NCI-H2029 treated with DMSO at 0.1 percent for 48 hours (cell line): ENCODE results near the gene KLK8.
"Not testable (repeated sequence)": the region's sequence is repeated elsewhere in the genome, so short reads cannot be mapped to it uniquely, and the experiment has no call there.

Source experiments
- DNase-seq: peaks from one replicate; lab custom pipeline; 2025; lab: John Stamatoyannopoulos, UW

The KLK8 gene

DNA sequence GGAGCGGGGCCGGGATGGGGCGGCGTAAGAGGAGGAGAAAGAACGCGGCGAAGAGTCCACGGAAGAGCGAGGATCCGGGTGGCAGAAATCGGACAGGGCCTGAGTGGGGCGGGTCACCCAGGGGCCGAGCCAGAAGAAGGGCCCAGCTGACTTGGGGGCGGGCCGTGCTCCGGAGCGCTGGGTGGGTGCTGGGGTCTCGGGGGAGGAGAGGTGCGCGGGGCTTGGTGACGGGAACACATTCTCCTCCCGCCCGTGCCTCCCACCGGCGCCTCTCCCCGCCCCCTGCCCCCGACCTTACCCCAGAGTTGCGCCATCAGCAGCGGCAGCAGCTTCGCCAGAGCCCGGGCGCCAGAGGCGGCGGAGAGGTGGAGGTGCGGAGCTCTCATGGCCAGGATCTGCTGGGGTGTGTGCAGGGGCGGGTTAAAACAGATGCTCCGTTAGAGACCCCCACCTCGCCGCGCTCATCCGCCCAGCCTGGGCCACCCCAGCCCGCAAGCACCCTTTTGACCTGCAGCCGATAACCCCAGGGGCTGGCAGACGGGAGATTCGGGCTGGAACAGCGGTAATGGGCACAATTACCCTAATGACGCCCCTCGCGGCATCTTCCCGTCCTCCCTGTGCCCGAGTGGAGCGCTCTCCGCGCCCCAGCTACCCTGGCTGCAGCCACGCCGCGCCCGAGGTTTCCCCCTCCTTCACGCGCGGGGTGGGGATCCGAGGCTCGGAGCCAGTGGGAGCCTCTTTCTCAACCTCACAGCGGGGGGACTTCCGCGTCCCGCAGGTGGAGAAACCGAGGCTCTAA is 17.5 kb upstream of the KLK8 start:
- peak; percentile 11 for DNase-seq

DNA sequence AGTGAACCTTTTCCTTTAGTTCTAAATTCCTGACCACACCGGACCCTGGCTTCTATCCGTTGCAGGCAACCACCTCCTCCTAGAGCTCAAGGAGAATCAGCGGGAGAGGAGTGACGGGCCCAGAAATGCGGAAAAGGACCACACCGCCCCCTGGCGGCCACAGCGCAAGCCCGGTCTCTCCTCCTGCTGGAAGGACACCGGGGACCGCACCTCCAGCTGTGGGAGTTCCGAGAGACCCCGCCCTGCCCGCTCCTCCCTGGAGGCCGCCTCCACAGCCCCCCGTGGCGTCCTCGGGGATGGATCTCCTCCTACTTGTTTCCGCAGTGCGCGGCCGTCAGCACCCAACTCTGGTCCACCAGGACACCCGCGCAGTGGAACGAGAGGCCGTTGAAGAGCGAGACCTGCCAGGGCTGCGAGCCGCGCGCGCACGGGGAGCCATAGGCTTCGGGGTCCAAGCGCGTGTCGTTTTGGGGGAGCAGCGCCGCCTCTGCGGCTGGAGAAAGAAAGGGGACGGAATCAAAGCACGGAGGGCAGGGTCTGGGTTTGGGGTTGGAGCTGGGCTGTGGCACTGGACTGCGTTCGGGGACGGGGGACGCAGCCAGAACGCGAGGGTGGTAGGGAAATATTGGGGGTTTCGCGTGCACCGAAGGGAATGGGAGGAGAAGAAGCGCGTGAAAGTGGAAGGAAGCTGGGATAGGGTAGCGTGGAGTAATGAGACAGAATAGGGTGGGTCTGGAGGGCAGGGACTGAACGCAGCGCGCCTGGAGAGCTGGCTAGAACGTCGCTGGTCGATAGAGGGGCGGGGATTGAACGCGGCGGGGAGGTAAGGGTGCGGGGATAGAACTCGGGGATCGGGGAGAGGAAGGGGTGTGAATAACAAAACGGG is 15.6 kb upstream of the KLK8 start:
- peak; percentile 38 for DNase-seq

DNA sequence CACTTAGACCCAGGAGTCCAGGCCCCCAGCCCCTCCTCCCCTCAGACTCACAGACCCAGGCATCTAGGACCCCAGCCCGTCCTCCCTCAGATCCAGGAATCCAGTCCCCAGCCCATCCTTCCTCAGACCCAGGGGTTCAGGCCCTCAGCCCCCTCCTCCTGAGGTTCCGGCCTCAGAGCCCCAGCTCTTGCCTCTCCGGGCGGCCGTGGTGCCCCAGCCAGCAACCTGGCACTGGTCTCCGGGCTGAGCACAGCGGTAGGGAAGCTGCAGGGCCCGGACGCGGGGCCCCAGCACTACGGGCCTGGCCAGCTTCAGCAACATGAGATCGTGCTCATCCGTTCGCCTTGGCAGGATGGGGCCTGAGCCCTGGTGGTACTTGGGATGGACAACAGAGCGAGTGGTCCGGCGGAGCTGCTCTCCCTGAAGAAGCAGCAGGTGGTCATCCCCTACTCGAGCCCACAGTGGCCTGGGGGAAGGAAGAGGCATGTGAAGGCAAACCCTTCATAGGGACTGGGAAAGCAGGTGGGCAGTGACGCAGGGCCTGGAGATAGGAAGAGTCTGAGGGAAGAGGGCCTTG is 14.4 kb upstream of the KLK8 start:
- no peak for DNase-seq

DNA sequence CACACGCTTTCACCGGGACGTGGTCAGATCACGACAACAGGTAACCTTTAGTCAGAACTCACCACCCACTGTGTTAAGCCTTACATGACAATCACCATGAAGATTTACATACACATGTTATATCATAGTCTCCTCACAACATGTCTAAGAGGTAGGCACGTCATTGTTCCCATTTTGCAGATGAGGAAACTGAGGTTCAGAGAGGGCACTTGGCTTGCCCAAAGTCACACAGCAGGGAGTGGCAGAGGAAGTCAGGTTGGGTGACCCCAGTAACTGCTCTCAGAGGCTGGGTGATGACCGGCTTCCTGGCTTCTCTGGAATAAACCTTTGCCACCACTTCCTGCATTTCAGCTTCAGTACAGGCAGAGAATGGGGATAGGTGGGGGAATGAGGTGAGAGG is 12.8 kb upstream of the KLK8 start:
- no peak for DNase-seq

DNA sequence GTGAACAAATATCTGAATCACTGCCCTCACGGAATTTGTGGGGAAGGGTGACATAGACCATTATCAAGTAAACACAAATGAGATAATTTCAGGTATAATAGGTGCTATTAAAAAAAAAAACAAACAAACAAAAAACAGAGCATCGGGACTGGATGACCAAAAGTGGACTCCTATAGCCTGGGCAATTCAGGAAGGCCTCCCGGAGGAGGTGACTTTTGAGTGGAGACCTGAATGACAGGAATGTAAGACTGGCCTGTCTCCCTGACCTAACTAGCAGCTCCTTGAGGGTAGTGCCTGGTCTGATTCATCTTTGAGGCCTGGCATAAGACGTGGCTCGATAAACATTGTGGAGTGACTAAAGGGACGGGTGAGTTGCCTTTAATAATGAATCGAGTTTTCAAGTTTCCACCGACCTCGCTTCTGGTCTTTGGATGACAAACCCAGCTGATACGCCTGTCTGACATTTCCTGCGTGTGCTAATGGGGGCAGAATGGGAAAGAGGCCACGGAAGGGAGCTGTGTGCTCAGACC is 11.3 kb upstream of the KLK8 start:
- DNase-seq, result no peak

DNA sequence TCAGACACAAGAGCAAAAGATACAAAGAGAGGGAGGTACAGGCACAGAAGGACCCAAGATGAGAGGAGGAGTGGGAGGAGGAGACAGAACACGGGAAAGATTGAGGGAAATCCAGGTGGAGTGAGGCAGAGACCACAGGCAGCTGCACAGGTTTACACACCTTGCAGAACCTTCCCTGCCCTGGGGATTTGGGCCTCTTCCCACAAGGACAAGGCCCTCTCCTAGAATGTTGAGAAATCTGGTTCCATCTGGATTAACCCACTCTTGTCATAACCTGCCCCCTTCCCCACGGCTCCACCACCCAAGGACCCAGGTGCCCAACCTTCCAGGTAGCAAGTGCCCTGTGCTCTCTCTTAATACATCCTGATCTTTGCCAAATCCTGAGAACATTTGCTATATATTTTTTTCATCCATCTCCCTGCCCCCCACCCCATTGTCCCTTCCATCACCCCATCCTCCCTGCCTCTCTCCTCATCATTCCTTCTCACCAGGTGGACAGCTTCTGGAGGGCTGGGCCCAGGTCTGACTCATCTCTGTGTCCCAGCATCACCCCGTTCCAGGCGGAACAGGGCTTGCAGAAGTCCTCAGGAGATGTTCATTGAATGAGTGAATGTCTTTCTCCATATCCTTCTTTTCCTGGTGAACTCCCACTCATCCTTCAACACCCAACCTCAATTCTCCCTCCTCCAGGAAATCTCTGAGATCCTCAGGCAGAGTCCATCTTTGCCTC is 8.8 kb upstream of the KLK8 start:
- DNase-seq, result no peak

- DNase-seq, result no peak
Measured at GRCh38 chr19:51009061-51009891, 7.9 kb upstream of the KLK8 start.

DNA sequence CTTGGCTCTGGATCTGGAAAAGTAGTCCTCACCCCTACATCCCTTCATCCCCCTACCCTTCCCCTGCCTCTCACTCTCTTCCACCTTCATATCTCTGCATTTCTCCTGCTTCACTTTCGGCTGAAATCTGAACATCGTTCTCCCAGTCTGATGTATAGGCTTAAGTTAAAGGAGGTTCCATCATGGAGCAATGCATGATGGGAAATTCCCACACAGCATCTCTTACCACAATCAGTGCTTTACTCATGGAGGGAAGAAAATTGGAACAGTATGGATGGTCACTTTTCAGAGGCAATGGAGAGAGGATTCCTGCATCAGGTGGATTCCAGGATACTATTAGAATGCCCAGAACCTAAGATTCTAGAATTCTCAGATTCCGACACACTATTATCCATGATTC is 6.1 kb upstream of the KLK8 start:
- DNase-seq, result no peak

GRCh38 chr19:51006406-51006805 is 5.0 kb upstream of the KLK8 start:
- DNase-seq, result no peak

DNA sequence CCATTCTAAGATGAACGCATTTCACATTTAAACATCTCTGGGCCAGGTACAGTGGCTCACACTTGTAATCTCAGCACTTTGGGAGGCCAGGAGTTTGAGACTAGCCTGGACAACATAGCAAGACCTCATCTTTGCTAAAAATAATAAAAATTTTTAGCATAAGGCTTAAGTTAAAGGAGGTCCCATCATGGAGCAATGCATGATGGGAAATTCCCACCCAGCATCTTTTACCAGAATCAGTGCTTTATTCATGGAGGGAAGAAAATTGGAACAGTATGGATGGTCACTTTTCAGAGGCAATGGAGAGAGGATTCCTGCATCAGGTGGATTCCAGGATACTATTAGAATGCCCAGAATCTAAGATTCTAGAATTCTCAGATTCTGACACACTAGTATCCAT is 3.8 kb upstream of the KLK8 start:
- DNase-seq, result no peak

GRCh38 chr19:51003316-51003715 is 1.9 kb upstream of the KLK8 start:
- no peak for DNase-seq

DNA sequence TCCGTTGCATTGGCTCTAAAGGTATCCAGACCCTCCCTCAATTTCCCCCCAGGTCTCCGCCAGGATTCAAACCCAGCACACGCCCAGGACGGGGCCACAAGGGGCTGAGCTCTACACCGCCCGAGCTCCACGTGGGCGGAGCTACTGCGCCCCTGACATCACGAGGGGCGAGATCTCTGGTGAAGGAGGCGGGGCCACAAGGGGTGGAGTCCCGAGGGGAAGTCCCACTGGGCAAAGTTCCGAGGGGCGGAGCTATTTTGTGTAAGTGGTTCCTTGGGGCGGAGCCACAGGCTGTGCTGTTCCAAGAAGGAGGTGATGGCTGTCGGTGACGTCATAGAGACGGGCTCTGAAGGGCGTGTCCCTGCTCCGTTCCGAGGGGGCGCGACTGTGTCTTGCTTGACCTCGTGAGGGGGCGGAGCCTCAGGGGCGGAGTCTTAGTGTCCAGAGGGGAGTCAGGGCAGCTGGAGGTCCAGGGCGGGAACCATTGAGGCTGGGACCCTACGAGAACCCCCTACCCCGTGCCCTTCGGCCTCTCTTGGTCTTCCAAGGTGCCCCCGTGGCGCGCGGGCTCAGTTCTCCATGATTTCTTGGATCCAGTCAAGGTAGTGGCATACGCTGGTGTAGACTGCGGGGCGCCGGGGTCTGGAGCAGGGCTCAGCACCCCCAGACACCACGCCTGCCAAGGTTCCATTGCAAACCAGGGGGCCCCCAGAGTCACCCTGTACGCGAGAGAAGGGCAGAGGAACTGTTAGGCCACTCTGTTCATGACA is 1.3 kb upstream of the KLK8 start:
- DNase-seq, result no peak

- DNase-seq, result no peak
Measured at GRCh38 chr19:51002089-51002532, 707 bp upstream of the KLK8 start.

DNA sequence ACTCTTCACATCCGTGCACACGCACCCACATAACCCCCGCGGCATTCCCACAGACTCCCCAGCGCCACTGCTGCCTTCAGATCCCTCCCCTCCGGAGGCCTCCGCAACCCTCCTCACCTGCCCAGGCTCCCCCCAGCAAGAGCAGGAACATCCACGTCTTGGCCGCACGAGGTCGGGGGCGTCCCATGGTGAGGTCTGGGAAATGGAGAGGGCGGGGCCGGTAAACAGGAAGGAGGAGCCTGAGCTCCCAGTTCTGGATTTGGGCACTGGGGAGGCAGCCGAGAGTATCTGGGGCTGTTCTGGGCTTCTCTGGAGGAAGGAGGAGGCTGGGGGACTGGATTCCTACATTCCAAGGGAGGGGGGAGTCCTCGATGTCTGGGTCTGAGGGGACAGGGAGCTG is 423 bp downstream of the KLK8 start:
- no peak for DNase-seq

DNA sequence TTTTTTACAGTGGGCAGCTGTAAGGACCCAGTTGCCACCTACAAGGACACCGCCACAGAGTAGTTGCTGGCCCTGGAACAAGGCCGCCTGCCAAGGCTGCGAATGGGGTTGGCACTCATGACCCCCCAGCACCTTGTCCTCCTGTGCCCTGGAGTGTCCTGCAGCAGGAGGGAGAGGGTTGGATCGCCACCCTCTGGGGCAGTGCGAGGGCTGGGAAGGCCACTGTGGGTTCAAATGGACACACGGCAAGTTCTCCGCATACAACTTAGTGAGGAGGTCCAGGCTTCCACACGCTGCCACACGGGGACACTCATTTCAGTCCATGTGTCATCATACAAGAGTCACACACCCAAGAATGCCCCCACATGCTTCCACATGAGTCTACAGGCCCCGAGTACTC is 978 bp downstream of the KLK8 start:
- no peak for DNase-seq

DNA sequence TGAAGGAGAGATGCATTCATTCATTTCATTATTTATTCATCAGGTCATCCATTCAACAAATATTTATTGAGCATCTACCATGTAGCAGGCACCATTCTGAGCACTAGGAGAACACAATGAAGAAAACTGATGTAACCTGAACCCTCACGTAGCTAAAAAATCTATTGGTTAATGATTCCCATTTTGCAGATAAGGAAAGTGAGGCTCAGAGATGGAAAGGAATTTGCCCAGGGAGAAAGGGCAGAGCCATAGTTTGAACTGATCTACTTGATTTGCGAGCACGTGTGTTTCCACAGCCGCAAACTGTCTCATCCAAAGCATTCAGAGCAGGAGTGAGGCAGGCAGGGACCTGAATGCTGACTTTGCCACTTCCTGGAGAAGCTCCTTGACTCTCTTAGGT is 2.7 kb downstream of the KLK8 start:
- DNase-seq, result no peak

- no peak for DNase-seq
Measured at GRCh38 chr19:50998061-50998460, 3.3 kb downstream of the KLK8 start.

DNA sequence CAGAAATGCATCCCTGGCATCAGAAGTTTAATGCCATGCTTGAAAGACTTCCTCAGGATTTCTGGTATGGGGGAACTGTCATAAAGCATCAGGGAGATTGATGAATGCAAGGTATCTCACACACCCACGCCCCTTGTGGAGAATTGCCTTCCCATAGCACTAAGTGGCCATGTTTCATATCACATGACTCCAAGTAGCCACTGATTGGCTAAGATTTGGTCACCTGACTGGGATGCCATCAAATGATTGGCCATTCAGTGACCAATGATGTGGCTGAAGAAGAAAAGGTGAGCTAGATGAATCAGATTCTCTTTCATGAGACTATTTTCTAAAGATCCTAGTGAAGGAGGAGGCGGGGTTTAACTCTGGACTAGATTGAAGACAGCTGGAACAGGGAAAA is 7.3 kb downstream of the KLK8 start:
- DNase-seq, result no peak

- DNase-seq, result no peak
Measured at GRCh38 chr19:50992666-50993035, 8.8 kb downstream of the KLK8 start.

GRCh38 chr19:50984416-50984815 is 17.0 kb downstream of the KLK8 start:
- DNase-seq, result not testable (repeated sequence)
